Measurements from ENCODE around the gene IQCM.

Gene IQCM

GRCh38 chr4:149322203-149322602 lies 493.4 kb downstream of the IQCM start:
- DNase-seq (ENCODE audit: extremely low spot score): no peak
- TF ChIP-seq SP1 (IDR thresholded peaks at IDR 0.05) (no peak), FOXM1 (IDR thresholded peaks at IDR 0.05; ENCODE audit: borderline replicate concordance) (no peak), HDGF (IDR thresholded peaks at IDR 0.05; ENCODE audit: borderline replicate concordance) (no peak), BHLHE40 (IDR thresholded peaks at IDR 0.05; ENCODE audit: borderline replicate concordance) (no peak), LEF1 (IDR thresholded peaks at IDR 0.05; ENCODE audit: borderline replicate concordance) (no peak), FOXK2 (IDR thresholded peaks at IDR 0.05) (no peak), NFRKB (IDR thresholded peaks at IDR 0.05) (no peak), ZNF384 (IDR thresholded peaks at IDR 0.05) (no peak), ELF4 (IDR thresholded peaks at IDR 0.05) (no peak), ARNT (IDR thresholded peaks at IDR 0.05) (no peak), PKNOX1 (IDR thresholded peaks at IDR 0.05) (no peak), SUZ12 (IDR thresholded peaks at IDR 0.05) (no peak), CTBP1 (IDR thresholded peaks at IDR 0.05; ENCODE audit: borderline replicate concordance) (no peak), FOXA1 (IDR thresholded peaks at IDR 0.05) (no peak), L3MBTL2 (conservative IDR thresholded peaks at IDR 0.05) (no peak)
- ChIA-PET POLR2A (no interaction called here), CTCF (no interaction called here)

GRCh38 chr4:149321438-149321837 lies 494.2 kb downstream of the IQCM start:
- ChIA-PET POLR2A (no interaction called here), CTCF (no interaction called here)
- DNase-seq (ENCODE audit: extremely low spot score): no peak
- no peak for TF ChIP-seq ELF4 (IDR thresholded peaks at IDR 0.05)
- no peak for TF ChIP-seq SUZ12 (IDR thresholded peaks at IDR 0.05)
- TF ChIP-seq ARNT (IDR thresholded peaks at IDR 0.05): no peak
- TF ChIP-seq TARDBP (IDR thresholded peaks at IDR 0.05): no peak
- TF ChIP-seq FOXA1 (IDR thresholded peaks at IDR 0.05): no peak
- TF ChIP-seq NFRKB (IDR thresholded peaks at IDR 0.05): no peak
- no peak for TF ChIP-seq FOXK2 (IDR thresholded peaks at IDR 0.05)
- no peak for TF ChIP-seq CTBP1 (IDR thresholded peaks at IDR 0.05; ENCODE audit: borderline replicate concordance)
- TF ChIP-seq L3MBTL2 (conservative IDR thresholded peaks at IDR 0.05): no peak
- no peak for TF ChIP-seq FOXM1 (IDR thresholded peaks at IDR 0.05; ENCODE audit: borderline replicate concordance)
- TF ChIP-seq PKNOX1 (IDR thresholded peaks at IDR 0.05): no peak
- no peak for TF ChIP-seq BHLHE40 (IDR thresholded peaks at IDR 0.05; ENCODE audit: borderline replicate concordance)

- DNase-seq (ENCODE audit: extremely low spot score): no peak
- TF ChIP-seq CTBP1 (IDR thresholded peaks at IDR 0.05; ENCODE audit: borderline replicate concordance): no peak
- TF ChIP-seq TARDBP (IDR thresholded peaks at IDR 0.05): no peak
- TF ChIP-seq ELF4 (IDR thresholded peaks at IDR 0.05): no peak
- TF ChIP-seq FOXM1 (IDR thresholded peaks at IDR 0.05; ENCODE audit: borderline replicate concordance): no peak
- TF ChIP-seq PKNOX1 (IDR thresholded peaks at IDR 0.05): no peak
- no peak for TF ChIP-seq NFRKB (IDR thresholded peaks at IDR 0.05)
- CTCF ChIA-PET: no interaction called here
- POLR2A ChIA-PET: no interaction called here
These were observed 504.6 kb downstream of the IQCM start for GRCh38 chr4:149311076-149311475.

GRCh38 chr4:149306537-149306936 lies 509.1 kb downstream of the IQCM start:
- DNase-seq (ENCODE audit: extremely low spot score): no peak
- ChIA-PET POLR2A (no interaction called here), CTCF (no interaction called here)
- TF ChIP-seq BHLHE40 (IDR thresholded peaks at IDR 0.05; ENCODE audit: borderline replicate concordance) (no peak), FOXK2 (IDR thresholded peaks at IDR 0.05) (no peak), ZNF384 (IDR thresholded peaks at IDR 0.05) (no peak), NFRKB (IDR thresholded peaks at IDR 0.05) (no peak), SUZ12 (IDR thresholded peaks at IDR 0.05) (no peak), SP1 (IDR thresholded peaks at IDR 0.05) (no peak), HDGF (IDR thresholded peaks at IDR 0.05; ENCODE audit: borderline replicate concordance) (no peak), FOXA1 (IDR thresholded peaks at IDR 0.05) (no peak), PKNOX1 (IDR thresholded peaks at IDR 0.05) (no peak), L3MBTL2 (conservative IDR thresholded peaks at IDR 0.05) (no peak), TARDBP (IDR thresholded peaks at IDR 0.05) (no peak), ELF4 (IDR thresholded peaks at IDR 0.05) (no peak), LEF1 (IDR thresholded peaks at IDR 0.05; ENCODE audit: borderline replicate concordance) (no peak)
